KBM-7 (cell line): ENCODE data around the gene DCAF12.
"Not testable (repeated sequence)": the region's sequence is repeated elsewhere in the genome, so short reads cannot be mapped to it uniquely, and the experiment has no call there.

ENCODE experiments used
- DNase-seq: peaks from one replicate; pipeline ENCODE4 v3.0.0-alpha.2; 2015
- in situ Hi-C: fragments of 300-500 bp; cut with MboI; formaldehyde crosslinking; loops from 2 replicates; pipeline ENCODE4 v1.14.3; 2020; ENCODE audit warnings: low sequenced_read_pairs, low pct_unique_long_range_greater_than_20kb, mixed read lengths

Gene DCAF12

DNA sequence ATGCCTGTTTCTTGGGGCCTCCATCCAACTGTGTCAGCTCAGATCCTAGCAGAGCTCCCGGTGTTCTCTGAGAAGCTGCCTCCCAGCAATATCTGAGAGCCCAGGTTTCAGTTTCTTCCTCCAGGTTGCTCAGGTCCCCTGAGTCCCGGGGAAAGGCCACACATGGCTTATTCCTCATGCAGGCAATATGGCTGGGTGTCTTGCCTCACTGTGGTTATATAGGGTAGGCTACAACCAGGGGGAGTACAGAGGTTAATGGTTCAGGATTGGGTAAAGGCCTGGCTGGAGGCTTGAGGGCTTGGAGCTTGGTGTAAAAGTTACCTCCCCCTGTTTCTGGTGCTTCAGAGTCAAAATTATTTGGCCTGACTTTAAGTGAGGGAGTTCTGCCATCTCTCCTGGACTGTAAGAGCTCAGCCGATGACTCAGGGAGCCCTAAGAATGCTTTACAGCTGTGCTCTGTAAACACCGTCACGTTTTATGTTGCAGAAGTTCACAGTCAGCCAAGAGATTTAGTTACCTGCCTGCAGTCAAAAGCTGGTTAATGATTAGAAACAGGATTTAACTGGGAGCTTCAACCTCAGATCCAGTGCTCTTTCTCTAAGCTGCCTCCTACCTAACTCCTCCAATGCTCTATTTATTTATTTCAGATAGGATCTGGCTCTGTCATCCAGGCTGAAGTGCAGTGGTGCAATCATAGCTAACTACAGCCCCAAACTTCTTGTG is 53.5 kb downstream of the DCAF12 start:
- in situ Hi-C loops, result no loop called here
- no peak for DNase-seq

GRCh38 chr9:34072410-34072809 is 54.1 kb downstream of the DCAF12 start:
- DNase-seq, result peak; percentile 21
- in situ Hi-C loops, result no loop called here

DNA sequence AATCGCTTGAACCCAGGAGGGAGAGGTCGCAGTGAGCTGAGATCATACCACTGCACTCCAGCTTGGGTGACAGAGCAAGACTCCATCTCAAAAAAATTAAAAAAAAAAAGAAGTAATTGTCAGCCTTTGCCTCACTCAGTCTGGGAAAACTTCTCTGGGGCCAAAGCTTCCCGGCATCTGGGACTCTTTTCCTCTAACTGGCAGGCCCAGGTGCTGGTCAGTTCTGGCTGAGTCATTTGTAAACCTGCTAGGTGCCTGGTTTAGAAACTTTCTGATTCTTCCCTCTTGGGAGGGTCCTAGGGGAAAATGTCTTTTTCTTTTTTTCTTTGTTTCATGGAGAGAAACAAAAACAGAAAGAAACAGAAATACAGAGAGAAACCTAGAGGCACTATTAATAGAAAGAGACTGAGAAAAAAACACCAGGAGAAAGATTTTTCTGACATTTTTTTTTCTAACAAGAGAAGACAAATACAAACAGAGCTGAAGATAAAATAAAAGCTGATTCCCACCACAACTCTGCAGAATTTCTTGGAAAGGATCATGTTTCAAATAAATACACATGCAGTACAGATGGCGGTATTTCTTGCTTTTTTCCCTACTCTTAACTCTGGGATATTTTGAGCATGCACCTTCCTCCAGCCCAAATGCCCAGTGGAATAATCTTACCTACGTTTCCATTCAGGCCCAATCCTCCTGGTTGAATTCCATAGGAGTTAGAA is 55.7 kb downstream of the DCAF12 start:
- no peak for DNase-seq
- in situ Hi-C loops, result no loop called here

DNA sequence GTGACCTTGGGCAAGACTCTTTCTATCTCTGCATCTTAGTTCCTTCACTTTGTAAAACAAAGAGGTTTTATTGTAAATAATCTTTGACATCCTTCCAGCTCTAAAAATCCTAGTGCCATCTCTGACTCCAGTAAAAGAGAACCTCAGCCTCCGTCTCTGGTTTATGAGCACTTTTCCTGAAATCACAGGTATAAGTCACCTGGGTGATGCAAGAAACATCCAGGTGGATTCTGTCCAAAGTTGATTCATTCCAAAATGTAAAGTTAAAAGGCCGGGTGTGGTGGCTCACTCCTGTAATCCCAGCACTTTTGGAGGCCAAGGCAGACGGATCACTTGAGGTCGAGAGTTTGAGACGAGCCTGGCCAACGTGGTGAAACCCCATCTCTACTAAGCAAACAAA is 56.7 kb downstream of the DCAF12 start:
- in situ Hi-C loops, result no loop called here
- DNase-seq, result no peak

- DNase-seq, result no peak
- in situ Hi-C loops, result no loop called here
These were observed 61.0 kb downstream of the DCAF12 start for GRCh38 chr9:34065541-34065940.

DNA sequence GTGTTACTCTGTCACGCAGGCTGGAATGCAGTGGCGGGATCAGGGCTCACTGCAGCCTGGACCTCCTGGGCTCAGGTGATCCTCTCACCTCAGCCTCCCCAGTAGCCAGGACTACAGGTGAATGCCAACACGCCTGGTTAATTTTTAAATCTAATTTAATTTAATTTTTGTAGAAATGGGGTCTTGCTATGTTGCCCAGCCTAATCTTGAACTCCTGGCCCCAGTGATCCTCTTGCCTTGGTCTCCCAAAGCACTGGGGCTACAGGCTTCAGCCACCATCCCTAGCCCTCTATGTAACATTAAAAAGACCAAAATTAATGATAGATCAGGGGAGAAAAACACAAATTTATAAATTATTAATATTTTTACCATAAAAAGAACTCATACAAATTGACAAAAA is 66.5 kb downstream of the DCAF12 start:
- DNase-seq, result no peak
- in situ Hi-C loops, result no loop called here

DNA sequence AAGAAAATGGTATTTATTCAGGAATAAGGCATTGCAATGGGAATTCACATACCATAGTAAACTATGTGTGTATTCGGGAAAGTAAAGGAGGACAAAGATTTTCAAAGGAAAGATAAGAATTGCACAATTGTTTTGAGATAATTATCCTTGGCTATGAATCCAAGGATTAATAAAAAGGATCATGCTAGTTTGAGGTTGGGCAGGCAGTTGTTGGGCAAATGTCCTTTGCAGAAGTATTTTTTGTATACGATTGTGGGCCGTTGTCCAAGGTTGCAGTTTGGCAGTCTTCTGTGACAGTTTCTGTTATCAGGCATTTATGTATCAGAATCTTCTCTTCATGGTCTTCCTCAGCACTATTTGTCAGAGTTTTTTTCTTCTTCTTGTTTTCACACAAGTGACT is 67.2 kb downstream of the DCAF12 start:
- no peak for DNase-seq
- in situ Hi-C loops, result no loop called here

- in situ Hi-C loops, result no loop called here
- no peak for DNase-seq
These were observed 76.7 kb downstream of the DCAF12 start for GRCh38 chr9:34049630-34050384.

- in situ Hi-C loops, result no loop called here
- peak; percentile 99 for DNase-seq
These were observed 77.5 kb downstream of the DCAF12 start, which contains the start of gene UBAP2 for GRCh38 chr9:34048727-34049629. Gene UBAP2, minus strand, starts transcription at chr9:34048887. Its CDS starts 31,739 bp downstream, at chr9:34017148.

GRCh38 chr9:34047864-34048726 is 78.4 kb downstream of the DCAF12 start:
- in situ Hi-C loops, result no loop called here
- DNase-seq, result no peak

DNA sequence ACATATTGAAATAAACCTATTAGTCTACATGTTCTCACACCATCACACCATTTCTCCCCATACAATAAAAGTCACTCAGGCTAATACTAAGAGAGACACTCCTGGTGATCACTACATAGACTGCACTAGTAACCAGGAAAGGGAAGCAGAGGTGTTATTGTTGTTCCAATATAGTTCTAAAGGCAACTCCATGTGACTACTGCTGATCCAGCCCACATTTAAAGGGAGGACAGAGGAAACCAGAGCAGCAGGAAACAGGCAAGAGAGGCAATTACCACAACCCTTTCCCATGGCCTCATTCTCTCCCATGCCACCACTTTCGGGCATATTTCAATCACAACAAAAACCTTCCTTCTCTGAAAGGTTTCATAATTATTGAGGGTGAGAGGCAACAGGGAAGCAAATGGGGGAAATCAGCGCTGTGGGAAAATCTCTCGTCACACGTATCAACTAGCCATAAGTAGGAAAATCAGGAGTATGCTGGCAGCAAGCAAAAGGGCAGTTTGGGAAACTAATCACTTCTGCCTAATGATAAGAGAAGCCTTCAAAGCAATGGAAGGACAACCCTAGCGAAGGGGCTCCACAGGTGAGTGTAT is 79.6 kb downstream of the DCAF12 start:
- in situ Hi-C loops, result no loop called here
- peak; percentile 78 for DNase-seq

- in situ Hi-C loops, result no loop called here
- DNase-seq, result no peak
These were observed 80.6 kb downstream of the DCAF12 start for GRCh38 chr9:34045903-34046302.

DNA sequence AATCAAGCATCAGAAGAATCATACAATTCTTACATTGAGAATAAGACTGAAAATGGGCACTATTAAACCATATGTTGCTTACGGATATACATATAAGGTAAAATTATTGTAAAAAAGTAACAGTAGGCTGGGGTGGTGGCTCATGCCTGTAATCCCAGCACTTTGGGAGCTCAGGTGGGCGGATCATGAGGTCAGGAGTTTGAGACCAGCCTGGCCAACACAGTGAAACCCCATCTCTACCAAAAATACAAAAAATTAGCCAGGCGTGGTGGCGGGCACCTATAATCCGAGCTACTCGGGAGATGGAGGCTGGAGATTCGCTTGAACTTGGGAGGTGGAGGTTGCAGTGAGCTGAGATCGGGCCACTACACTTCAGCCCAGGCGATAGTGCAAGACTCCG is 84.4 kb downstream of the DCAF12 start:
- in situ Hi-C loops, DNase-seq: not testable (repeated sequence)

DNA sequence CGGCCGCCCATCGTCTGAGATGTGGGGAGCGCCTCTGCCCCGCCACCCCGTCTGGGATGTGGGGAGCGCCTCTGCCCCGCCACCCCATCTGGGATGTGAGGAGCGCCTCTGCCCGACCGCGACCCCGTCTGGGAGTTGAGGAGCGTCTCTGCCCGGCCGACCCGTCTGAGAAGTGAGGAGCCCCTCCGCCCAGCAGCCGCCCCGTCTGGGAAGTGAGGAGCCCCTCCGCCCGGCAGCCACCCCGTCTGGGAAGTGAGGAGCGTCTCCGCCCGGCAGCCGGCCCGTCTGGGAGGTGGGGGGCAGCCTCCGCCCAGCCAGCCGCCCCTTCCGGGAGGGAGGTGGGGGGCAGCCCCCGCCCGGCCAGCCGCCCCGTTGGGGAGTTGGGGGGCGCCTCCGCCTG is 87.6 kb downstream of the DCAF12 start:
- DNase-seq, in situ Hi-C loops: not testable (repeated sequence)

DNA sequence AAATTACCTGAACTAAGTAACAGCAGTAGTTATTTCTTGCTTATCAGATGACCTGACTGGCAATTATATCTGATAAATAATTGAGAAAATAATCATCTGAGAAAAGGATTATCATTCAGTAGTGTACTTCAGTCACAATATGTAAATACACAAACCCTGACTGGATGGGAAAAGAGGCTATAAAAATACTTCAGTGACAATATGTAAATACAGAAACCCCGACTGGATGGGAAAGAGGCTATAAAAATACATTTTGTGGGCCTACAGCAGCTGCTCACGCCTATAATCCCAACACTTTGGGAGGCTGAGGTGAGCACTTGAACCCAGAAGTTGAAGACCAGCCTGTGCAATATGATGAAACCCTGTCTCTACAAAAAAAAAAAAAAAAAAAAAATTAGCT is 88.9 kb downstream of the DCAF12 start:
- in situ Hi-C loops, result no loop called here
- no peak for DNase-seq

DNA sequence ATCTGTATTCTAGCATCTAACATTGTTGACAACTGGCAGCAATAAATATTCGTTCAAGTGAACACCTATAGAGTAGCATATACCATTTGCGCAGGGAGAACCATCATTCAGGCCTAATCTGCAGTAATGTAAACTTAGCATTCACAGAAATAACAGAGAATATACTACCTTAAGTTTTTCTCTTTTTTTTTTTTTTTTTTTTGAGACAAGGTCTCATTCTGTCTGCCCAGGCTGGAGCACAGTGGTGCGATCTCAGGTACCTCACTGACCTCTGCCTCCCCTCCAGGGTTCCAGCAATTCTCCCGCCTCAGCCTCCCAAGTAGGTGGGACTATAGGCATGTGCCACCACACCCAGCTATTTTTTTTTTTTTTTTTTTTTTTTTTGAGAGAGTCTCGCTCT is 89.9 kb downstream of the DCAF12 start:
- in situ Hi-C loops, result no loop called here
- DNase-seq, result no peak
